HG03432 (cell line): Measurements from ENCODE around the gene AP5Z1.
"Not testable (repeated sequence)": the region's sequence is repeated elsewhere in the genome, so short reads cannot be mapped to it uniquely, and the experiment has no call there.

Experiments
- ATAC-seq: cut with Tn5 transposase; IDR thresholded peaks from one replicate; pipeline ENCODE4 v1.9.1; 2021; ENCODE audit warnings: mild to moderate bottlenecking, moderate library complexity; ENCODE audit not compliant: unreplicated experiment

The AP5Z1 gene

DNA sequence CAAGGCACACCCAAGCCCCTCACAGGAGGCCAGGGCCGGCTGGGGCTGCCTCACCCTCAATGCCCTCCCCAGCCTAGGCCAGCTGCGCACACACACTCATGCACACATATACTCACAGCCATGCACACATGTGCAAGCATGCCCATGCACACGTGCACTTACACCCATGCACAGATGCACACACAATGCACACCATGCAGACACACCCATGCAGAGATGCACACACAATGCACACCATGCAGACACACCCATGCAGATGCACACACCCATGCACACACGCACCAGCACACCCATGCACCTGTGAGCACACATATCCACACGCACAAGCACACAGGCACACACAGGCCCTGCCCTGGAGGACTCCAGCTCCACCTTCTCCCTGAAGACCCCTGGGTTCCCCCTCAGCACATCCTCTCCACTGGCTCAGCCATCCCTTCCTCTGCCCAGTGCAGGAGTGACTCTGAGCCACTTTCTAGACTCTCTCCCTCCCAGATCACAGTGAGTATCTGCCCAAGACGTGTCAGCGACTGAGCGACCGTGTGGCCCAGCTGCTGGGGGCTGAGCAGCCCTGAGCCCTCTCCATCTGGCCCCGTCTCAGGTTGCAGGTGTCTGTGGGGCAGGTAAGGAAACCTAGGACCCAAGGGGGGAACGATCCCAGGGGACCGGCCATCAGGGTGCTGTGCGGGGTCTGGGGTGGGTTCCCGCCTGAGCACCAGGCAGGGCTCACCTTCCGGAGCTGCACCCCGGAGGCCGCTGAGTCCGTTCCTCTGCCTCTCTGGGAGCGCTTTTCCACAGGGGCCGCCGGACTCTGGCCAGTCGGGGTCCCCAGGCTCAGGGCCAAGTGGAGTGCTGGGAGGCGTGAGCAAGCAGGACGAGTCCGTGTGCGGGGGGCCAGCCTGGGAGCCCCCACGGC is 25.8 kb downstream of the AP5Z1 start:
- no peak for ATAC-seq

- ATAC-seq: no peak
Observed at GRCh38 chr7:4801839-4802231, 26.4 kb downstream of the AP5Z1 start.

DNA sequence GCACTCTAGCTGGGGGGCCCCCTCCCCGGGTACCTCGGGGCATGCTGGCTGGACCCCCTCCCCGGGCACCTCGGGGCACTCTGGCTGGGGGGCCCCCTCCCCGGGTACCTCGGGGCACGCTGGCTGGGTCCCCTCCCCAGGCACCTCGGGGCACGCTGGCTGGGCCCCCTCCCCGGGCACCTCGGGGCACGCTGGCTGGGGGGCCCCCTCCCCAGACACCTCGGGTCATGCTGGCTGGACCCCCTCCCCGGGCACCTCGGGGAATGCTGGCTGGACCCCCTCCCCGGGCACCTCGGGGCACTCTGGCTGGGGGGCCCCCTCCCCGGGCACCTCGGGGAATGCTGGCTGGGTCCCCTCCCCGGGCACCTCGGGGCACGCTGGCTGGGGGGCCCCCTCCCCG is 27.2 kb downstream of the AP5Z1 start:
- ATAC-seq: not testable (repeated sequence)

DNA sequence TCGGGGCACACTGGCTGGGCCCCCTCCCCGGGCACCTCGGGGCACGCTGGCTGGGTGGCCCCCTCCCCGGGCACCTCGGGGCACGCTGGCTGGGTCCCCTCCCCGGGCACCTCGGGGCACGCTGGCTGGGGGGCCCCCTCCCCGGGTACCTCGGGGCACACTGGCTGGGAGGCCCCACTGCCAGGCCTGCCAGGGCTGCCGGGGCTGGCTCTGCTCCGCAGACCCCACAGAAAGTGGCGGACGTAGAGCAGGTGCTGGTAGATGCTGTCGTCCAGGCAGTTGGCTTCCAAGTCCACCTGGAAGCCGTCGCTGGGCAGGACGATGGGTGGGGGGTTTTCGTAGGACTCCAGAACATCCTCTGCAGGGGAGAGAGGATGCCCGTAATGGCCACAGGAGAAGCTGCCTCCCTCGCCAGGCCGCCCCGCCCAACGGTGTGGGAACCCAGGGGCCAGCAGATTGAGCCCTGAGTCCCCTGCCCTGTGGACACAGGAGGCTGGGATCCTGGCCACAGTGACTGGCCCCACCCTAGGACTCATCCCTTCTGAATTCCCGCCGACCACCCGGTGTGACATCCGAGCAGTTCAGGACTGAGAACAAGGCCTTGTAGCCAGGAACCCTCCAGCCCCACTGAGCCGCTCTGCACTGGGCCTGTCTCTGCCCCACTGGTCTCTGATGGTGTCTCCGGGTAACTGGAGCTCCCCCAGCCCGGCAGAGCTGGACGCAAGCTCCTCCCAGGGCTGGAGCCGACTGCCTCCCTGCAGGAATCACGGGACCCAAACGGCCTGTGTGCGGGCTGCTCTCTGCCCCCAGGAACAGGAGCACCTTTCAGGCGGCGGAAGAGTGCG is 28.2 kb downstream of the AP5Z1 start:
- ATAC-seq: no peak

DNA sequence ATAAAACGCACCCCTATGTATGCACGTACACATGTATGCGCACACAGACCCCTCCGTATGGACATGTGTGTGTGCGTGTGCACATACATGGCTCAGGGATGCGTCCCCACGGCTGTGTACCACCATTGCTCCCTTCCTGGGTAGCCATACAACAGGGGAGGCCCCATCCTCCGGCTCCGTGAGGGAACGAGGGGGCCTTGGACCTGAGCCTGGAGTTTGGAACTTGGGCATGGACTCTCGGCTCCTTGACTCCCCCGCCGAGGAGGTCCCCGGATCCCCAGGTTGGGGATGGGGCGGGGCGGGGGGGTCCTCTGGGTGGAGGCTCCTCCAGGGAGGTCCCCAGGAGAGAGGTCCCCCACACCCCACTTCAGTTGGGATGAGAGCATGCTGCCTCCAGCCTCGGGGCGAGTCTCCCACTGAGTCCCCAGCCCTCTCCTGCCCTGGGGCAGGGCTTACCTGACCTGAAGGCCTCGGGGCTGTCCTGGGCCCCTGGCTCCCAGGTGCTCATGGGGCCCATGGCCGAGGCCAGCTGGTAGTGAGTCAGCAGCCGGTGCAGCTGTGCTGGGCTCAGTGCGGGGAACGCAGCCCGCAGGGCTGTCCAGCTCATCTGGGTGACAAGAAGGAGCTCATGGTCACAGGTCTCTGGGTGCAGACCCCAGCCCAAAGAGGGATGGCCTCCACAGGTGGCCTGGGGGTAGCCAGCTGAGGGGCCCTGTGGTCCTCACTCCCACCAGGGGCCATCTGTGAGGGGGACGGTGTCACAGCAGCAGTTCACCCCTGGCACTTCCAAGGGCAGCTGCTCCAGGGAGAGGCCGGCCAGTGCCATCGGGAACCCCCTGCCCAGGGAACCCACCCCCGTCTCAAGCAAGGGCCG is 29.9 kb downstream of the AP5Z1 start:
- ATAC-seq: no peak

GRCh38 chr7:4805984-4806300 is 30.5 kb downstream of the AP5Z1 start:
- ATAC-seq: no peak

- ATAC-seq: no peak
Observed at GRCh38 chr7:4806983-4807597, 31.7 kb downstream of the AP5Z1 start.

- ATAC-seq: no peak
Observed at GRCh38 chr7:4807598-4808016, 32.2 kb downstream of the AP5Z1 start.

DNA sequence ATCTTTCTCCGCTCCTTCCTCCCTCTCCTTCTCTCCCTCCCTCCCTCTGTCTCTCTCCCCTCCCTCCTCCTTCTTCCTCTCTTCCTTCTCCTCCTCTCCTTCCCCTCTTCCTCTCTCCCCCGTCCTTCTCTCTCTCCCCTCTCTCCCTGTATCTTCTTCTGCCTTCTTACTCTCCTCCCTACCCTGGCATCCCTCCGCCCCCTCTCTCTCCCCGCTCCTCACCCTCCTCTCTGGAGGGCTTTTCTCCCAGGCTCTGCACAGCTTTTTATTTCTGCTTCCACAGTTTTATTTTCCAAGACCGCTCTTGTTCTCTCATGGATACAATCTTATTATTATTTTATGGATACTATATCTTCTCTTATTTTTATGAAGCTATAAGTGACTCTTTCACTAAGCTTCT is 32.6 kb downstream of the AP5Z1 start:
- no peak for ATAC-seq

GRCh38 chr7:4808565-4808964 is 33.1 kb downstream of the AP5Z1 start:
- no peak for ATAC-seq

- ATAC-seq: no peak
Observed at GRCh38 chr7:4809091-4809591, 33.7 kb downstream of the AP5Z1 start.

GRCh38 chr7:4809666-4810065 is 34.2 kb downstream of the AP5Z1 start:
- ATAC-seq: no peak

GRCh38 chr7:4814433-4814832 is 39.0 kb downstream of the AP5Z1 start:
- no peak for ATAC-seq

- no peak for ATAC-seq
Observed at GRCh38 chr7:4815121-4815520, 39.7 kb downstream of the AP5Z1 start.

DNA sequence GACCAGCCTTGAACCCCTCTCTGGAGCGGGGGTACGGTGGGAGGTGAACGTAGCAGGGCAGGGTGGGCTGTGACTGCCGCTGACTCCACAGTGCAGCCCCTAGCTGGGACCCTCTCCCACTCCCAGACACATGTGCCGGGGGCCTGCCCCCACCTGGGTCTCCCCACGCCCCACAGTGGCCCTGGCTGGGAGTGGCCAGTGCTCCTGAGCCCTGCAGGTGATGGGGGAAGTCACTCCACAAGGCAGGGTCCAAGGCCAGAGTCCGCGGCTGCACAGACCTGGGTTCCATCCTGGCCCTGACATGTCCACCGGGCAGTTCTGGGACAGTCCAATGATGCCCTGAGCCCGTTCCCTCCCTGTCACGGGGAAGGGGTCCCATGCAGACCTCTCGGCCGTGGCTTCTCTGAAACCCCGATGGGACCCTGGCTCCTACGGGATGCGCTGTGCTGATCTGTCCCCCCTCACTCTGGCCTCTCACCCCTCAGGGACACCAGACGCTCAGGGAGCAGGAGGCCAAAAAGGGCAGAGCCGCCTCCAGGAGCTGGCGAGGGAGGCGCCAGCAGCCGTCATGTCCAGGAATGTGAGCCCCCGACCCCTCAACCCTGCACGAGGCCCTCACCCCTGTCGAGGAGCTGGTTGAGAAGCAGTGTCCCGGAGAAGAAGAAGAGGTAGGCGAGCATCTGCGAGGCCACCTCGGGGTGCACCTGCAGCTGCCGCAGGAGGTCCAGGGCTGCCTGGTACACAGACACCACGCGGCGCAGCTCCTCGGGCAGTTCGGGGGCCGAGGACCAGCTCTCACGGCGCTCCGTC is 40.4 kb downstream of the AP5Z1 start:
- ATAC-seq: no peak

GRCh38 chr7:4816419-4817080 is 41.1 kb downstream of the AP5Z1 start:
- ATAC-seq: no peak

- ATAC-seq: no peak
Observed at GRCh38 chr7:4817178-4817901, 41.9 kb downstream of the AP5Z1 start.

GRCh38 chr7:4818000-4818794 is 42.8 kb downstream of the AP5Z1 start:
- ATAC-seq: no peak
